GM18526 (cell line): Measurements from ENCODE around the gene TOP3B.

Source experiments
- POLR2A ChIP-seq: IDR thresholded peaks from 3 replicates; pipeline ENCODE4 v1.6.1; 2011; ENCODE audit not compliant: insufficient read length; ENCODE audit errors: extremely low read depth

Gene TOP3B

DNA sequence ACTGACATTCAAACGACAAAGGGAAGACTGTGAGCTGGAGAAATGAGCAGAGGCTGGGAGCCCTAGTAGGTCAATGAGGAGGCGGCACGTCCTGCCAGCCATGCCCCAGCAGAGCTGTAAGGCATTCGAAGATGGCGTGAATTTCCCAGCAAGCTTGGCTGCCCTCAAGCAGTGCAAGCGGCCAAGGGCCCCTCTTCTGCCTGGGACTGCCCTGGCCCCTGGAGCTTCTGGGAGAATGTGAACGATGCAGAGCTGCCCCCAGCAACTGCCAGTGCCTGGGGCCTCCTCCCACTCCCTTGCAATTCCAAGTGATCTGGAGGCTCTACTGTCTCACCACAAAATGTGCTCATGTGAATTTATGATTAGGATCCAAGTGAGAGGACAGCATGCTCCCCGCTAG is 34.2 kb downstream of the TOP3B start:
- TF ChIP-seq POLR2A, result no peak

DNA sequence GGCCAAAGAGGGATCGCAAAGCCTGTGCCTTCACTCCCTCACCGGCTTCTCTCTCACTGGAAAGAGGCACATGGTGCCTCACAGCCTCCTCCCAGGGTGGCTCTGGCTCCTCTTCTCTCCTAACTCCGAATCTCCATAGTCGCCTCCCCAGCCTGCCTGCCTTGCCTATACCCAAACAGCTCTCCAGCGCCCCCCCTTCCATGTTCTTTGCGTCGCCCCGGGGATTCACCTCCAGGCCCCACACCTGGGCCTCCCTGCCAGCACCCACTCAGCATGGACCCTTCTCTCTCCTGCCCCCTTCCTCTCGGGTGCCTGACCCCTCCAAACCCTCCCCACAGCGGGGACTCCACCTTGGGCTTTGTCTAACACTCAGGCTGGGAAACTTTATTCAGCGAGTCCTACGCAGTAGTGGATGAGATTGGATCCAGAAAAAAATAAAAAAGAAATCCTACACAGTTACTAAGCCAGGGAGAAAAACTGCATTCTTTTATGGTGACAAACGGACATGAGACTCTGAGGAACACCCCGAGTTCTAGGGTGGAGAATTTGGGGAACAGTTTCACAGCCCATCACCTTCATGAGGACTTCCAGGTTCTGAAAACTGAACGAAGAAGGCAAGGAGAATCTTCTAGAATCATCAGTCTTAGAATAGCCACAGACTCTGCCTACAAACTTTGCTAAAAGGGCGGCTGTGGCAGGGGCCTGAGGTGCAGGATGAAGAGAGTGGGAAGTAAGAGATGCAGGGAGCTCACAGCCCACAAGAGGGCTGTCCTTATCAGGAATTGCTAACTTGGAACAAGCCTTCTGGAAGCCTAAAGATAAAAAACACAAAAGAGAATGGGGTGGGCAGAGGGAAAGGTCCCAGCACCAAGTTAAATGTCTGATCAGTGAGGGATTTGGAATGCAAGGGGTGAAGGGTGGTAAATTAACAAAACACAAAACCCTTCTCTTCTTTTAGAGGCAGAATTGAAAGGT is 35.3 kb downstream of the TOP3B start:
- no peak for TF ChIP-seq POLR2A

DNA sequence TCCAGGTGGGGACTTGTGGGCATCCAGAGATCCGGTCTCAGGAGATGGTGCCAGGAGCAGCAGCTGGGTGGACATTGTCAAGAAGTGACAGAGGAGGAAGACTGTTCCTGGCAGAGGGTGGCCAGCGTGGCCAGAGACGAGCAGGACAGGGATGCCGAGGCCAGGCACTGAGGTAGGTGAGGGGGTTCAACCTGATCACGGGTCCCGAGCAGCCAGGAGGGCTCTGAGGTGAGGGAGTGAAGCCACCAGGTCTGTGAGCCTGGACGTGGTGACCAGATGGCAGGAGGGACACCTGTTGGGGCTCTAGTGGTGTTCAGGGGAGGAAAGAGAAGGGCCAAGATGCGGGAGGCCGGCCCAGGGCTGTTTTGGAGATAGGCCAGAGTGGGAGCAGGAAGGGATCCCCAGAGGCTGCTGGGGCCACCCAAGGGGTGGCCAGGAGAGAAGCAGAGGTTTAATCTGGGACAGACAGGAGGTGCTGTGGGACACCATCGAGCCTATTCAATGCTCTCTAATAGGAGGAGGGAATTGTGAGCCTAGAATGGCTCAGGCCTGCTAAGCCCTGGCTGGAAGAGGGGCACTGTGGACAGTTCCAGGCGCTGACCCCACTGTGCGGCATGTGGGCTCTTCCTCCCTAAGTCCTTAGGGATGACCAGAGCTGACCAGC is 36.2 kb downstream of the TOP3B start:
- no peak for TF ChIP-seq POLR2A

DNA sequence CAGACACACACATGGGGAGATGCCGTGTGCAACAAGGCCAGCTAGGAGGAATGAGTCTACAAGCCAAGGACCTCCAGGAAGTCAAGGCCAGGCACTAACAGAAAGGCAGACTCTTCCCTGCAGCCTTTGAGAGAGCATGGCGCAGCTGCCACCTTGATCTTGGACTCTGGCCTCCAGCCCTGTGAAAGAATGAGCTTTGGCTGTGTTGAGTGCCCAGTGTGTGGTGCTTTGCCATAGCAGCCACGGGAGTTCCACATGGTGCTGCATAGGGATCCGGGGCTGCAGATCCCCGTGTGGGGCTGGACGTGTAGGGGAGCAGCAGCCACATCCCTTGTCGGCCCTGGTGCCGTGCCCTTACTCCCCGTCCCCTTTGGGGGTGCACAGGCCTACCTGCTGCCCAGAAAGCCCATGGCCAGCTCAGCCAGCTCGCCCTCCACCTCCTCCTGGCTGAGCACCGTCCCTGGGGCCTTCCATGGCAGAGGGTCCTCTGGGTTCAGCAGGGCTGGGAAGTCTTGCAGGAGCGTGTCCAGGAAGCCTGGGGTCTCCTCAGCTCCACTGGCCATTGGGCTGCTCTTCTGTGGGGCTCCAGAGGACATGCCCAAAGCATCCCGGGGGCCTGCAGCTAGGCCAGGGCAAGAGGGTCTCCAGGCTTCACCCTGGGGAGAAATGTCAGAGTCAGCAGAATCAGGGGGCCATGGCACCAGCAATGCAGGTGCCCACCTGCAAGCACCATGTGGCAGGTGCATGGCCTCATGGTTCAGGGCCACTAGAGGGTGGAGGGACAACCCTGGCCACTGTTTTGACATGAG is 36.9 kb downstream of the TOP3B start:
- no peak for TF ChIP-seq POLR2A

DNA sequence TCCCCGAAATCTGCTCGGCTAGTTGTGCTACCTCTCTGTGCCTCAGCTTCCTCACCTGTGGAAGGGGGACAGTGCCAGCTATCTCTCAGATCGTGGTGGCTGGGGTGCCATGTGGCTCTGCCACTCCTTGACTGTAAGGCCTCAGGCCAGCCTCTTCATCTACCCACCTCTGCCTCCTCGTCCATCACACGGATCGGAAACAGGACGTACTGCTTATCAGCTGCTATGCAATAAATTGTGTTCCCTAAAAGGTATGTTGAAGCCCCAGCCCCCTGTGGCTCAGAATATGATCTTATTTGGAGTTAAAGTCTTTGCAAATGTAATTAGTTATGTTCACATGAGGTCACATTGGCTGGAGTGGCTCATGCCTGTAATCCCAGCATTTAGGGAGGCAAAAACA is 37.7 kb downstream of the TOP3B start:
- no peak for TF ChIP-seq POLR2A

DNA sequence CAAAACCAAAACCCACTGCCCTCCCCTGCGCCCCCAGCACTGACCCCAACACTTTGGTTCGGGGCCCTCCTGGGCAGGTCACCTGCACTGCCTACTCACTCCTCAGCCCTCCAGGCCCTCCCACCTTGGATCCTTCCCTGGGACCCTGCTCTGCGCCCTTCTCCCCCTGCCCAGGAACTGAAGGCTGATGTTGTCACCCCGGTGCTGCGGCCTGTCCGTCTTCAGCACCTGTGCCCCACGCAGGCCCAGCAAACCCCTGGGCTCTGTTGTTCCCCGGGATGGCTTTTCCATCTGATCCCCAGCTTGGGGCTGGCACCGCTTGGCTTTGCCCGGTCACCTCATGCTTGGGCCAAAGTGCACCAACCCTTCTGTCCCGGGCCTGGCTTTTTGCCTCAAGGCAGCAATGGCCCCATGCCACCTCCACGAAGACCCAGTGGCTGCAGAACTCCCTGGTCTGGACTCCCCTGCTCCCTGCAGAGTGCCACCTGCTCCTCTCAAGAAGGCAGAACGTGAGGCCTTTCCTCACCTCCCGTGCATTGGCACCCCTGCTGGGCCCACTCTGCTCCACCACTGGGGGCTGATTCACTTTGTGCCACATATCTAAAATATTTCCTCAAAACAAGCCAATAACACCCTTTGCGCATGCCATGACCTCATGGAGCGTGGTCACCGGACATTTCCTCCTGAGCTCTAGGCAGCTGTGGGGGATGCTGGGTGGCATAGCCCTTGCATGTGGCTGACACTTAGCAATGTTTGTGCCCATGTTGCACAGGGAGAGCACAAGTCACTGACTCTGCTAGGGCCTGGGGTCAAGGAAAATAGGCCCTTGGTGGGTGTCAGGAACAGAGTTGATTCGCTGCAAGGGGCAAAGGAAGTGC is 38.8 kb downstream of the TOP3B start:
- no peak for TF ChIP-seq POLR2A

DNA sequence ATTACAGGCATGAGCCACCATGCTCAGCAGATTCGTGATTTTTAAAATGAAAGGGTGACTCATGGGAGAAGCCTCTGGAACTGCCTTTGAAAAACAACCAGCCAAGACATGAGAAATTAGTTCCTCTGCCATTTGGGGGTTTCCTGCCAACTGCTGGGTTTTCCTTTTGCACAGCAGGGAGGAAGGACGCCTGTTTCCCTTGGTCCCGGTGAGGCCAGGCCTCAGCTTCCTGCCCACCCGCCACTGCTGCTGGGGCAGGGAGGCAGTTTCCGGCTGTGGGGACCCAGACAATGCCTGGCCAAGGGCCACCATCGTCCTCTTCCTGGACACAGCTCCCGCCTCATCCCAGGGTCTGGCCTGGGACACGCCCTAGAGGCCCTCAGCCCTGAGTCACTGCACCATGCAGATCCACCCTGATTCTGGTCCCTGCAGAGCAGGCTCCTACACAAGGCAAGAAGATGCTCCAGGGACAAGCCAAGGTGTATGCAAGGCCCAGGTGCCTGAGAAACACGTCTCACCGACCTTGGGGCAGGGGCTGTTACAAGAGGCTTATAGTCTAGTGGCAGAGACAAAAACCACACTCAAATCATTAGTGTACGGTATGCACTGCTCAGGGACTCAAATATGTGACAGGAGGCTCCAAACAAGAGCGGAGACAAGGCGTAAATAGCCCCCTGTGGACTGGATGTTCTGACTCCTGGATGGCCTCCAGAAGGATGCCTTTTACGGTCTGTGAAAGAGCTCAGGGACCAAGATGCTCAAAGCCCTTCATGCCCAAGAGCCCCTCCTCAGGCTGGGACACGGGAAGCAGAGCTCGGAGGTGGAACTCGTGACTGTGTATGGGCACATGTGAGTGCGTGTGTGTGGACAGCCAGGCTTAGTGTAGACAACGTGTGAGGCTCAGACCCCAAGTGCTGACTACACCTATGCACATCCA is 39.9 kb downstream of the TOP3B start:
- no peak for TF ChIP-seq POLR2A

DNA sequence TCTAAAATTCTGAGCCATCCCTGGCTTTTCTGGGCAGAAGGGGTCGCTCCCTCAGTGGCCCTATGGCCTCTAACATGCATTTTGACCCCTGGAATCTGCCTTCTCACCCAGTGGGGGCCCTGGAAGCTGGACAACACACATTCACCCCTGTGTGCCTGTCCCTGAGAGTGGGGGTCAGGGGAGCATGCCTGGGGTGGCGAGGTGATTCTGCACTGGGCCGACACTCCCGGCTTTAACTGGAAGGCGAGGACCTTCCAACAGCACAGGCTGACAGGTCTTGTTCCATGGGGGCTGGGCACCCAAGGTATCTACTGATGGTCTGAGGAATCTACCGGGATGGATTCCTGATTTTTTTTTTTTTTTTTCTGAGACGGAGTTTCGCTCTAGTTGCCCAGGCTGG is 40.7 kb downstream of the TOP3B start:
- no peak for TF ChIP-seq POLR2A

DNA sequence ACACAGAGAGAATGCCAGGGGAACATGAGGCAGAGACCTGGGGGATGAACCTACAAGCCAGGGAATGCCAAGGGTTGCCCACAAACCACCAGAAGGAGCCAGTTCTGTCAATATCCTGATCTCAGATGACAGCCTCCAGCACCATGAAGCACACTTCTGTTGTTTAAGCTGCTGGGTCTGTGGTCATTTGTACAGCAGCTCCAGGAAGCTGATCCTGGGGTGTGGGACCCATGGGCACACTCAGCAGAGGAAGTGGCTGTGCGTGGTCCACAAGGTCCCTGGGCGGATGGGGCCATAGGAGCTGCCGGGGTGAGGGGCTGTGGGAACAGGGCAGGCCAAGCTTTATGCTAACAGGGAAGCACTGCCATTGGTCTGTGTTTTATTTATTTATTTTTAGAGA is 42.1 kb downstream of the TOP3B start:
- no peak for TF ChIP-seq POLR2A

DNA sequence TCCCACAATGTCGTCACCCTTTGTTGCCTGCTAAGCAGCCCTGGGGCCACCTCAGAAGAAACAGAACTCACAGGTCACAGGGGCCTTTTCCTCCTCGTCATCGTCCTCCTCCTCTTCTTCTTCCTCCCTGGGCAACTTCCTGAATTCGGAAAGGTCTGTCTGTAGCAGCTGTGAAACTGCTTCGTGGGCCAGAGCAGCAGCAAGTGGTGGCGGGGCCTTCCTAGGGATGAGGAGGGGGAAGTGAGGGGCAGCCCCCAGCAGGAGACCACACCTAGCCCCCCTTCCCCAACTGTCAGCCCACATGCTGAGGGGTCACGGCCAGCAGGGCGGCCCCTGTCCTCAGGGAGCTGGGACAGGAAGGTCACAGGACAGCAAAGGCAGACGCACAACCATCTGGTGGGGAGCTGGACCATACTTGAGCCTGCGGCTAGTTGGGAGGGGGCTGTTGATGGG is 43.1 kb downstream of the TOP3B start:
- TF ChIP-seq POLR2A, result no peak

DNA sequence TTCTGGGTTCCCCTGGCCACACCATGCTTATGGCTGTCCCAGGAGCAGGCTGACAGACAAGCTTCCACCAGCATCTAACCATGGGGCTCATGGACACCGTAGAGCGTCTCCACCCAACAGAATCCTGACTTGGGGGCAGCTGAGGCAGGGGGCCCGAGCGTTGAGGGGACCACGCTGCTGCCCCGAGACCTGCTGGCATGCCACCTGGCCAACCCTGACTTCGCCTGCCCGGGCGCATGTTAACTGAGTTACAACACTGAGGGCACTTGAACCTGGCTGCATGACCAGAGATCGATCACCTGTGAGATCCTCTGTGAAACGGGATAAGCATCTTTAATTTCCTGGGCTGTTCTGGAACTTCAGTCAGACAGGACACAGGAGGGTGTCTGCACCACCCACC is 43.7 kb downstream of the TOP3B start:
- TF ChIP-seq POLR2A, result no peak

DNA sequence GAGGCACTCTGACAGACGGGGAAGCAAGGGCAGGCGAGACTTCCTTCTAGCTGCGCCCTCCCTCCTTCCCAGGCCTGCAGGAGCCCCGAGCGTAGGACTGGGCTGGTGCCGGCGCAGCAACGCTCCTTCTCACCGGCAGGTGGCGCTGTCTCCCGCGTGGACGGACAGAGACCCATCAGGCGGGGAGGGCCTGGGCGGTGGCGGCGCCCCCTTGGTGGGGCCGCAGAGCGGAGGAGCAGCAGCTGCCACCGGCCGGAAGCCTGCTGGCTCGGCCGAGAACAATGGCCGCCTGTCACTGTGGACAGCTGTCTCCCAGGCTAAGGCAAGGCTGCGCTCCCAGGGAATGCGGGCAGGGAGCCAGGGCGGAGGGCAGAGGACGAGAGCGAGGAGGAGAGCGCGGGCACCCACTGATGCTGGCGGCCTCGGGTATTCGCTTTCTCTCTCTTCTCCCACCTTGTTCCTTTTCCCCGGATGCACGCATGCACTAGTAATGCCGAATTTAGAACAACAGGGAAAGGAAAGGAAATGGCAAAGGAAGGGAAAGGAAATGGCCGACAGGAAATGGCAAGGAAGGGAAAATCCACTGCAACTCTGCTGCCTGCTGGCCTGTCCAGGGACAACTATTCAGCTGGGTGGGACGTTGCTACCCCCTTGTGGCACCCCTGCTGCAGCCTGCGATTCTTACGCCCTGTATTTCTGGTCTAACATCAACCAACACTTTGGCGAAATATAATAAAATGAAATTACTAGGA is 44.3 kb downstream of the TOP3B start:
- TF ChIP-seq POLR2A, result peak; percentile 62

DNA sequence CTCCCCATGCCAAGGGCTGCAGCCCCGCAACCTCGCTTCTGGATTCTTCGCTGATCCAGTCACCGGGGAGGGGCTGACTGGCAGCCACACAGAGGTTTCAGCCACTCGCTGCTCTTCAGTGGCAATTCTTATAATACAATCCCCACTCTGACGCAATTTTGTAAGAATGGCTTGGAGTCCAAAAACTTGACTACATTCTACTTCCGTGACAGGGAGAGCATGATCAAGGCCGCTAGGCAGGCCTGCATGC is 44.8 kb downstream of the TOP3B start:
- TF ChIP-seq POLR2A, result no peak

DNA sequence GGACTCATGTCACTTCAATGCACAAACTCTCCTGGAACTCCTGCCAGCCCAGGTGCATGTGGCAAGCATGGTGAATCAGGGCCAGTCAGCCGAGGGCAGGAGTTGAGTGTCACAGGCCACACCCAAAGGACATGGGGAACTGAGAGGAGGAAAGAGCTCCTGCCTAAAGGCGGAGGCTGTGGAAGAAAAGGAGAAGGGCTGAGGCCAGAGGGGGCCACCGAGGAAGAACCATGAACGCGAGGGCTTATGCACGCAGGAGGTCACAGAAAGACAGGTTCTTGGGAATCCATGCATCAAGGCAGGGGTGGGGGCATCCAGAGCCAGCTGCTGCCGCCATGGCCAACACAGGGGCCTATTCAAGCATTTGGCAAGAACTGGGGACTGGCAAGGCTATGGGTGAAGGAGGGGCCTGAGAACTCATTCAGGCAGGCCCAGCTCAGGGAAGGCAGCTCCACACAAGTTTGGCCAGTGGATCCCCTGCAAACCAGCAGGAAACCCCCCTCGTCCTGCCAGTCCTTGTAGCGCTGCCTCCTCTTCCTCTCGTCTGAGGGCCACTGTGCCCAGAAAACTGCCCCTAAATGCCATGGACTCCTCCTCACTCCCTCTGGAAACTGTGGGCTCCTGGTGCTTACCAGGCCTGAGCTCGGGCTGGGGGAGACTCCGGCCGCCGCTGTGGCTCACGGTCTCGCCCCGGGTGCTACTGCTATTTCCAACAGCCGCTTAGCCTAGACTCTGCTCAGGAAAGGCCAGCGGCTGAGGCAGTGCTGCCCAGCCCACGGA is 45.4 kb downstream of the TOP3B start:
- TF ChIP-seq POLR2A, result no peak
